Hepatocyte (in vitro differentiated cells): ENCODE measurements around the gene LDLRAD2.
"Not testable (repeated sequence)": the region's sequence is repeated elsewhere in the genome, so short reads cannot be mapped to it uniquely, and the experiment has no call there.

Experiments used
- CTCF ChIP-seq: fragments of 200-600 bp; sonication (generic); IDR thresholded peaks from 2 replicates; pipeline ENCODE4 v1.5.1; 2016; ENCODE audit warnings: antibody characterized with exemption, mild to moderate bottlenecking; ENCODE audit not compliant: poor library complexity
- EZH2 ChIP-seq: fragments of 200-600 bp; sonication (generic); IDR thresholded peaks from 2 replicates; pipeline ENCODE4 v1.6.1; 2016; ENCODE audit warnings: antibody characterized with exemption, mild to moderate bottlenecking, borderline replicate concordance
- EZH2phosphoT487 ChIP-seq: fragments of 200-600 bp; sonication (generic); IDR thresholded peaks from one replicate; pipeline ENCODE4 v1.6.1; 2018; ENCODE audit warnings: antibody characterized with exemption, mild to moderate bottlenecking, low read depth, moderate library complexity; ENCODE audit not compliant: unreplicated experiment, severe bottlenecking

- not testable (repeated sequence) for TF ChIP-seq CTCF, EZH2, EZH2phosphoT487
Measured at GRCh38 chr1:21770602-21771001, 41.5 kb upstream of the LDLRAD2 start.
